Measurements from ENCODE around the gene MAPK6. TPM values are rescaled to one million over a fixed set of nuclear protein-coding genes. Genes with fewer than 3 reads are reported as not detected.
A peak's percentile ranks its signal among the peaks of the same experiment; 100 is the strongest.

Gene MAPK6
- total and polyA plus RNA-seq, 2 donors = 16.4 to 20.1 TPM

GRCh38 chr15:52068004-52068615 lies 49.1 kb downstream of the MAPK6 start:
- no peak overlapping the region for H3K27ac ChIP-seq (ENCODE audit: low read depth in 1 of 2, low read length in 1 of 2)
- peaks cover 8 to 10% of the 10 kb centered on the region in 2 donors for H3K36me3 ChIP-seq (ENCODE audit: control insufficient read depth in 2 of 2, insufficient read depth in 2 of 2, low read length in 1 of 2)
- no peaks in the 10 kb centered on the region for H3K27me3 ChIP-seq (ENCODE audit: control insufficient read depth in 2 of 2, insufficient read depth in 1 of 2, low read length in 1 of 2)
- 96% methylated on average over 2 of the region's 2 CpGs for WGBS
- H3K4me3 ChIP-seq (ENCODE audit: low read length in 2 of 2) = no peak overlapping the region
- no peaks in the 10 kb centered on the region for H3K9me3 ChIP-seq (ENCODE audit: control insufficient read depth in 2 of 2, insufficient read depth in 1 of 2, low read length in 1 of 2)
- no peak for DNase-seq (ENCODE audit: low read depth in 6 of 9, low spot score in 9 of 9)
- H3K4me1 ChIP-seq (ENCODE audit: control insufficient read depth in 2 of 2, insufficient read depth in 2 of 2, low read length in 2 of 2) = no peaks in the 10 kb centered on the region

- H3K4me1 ChIP-seq (ENCODE audit: control insufficient read depth in 2 of 2, insufficient read depth in 2 of 2, low read length in 2 of 2) = no peaks in the 10 kb centered on the region
- peaks cover 0 to 3% of the 10 kb centered on the region in 2 donors for H3K36me3 ChIP-seq (ENCODE audit: control insufficient read depth in 2 of 2, insufficient read depth in 2 of 2, low read length in 1 of 2)
- H3K9me3 ChIP-seq (ENCODE audit: control insufficient read depth in 2 of 2, insufficient read depth in 1 of 2, low read length in 1 of 2) = no peaks in the 10 kb centered on the region
- H3K4me3 ChIP-seq (ENCODE audit: low read length in 2 of 2) = no peak overlapping the region
- WGBS = 97% methylated on average over 5 of the region's 5 CpGs
- H3K27me3 ChIP-seq (ENCODE audit: control insufficient read depth in 2 of 2, insufficient read depth in 1 of 2, low read length in 1 of 2) = no peaks in the 10 kb centered on the region
- DNase-seq (ENCODE audit: low read depth in 6 of 9, low spot score in 9 of 9) = no peak
- no peak overlapping the region for H3K27ac ChIP-seq (ENCODE audit: low read depth in 1 of 2, low read length in 1 of 2)
Measured at GRCh38 chr15:52069559-52069958, 50.5 kb downstream of the MAPK6 start.

- WGBS = 95% methylated on average over 10 of the region's 10 CpGs
- H3K27ac ChIP-seq (ENCODE audit: low read depth in 1 of 2, low read length in 1 of 2) = no peak overlapping the region
- DNase-seq (ENCODE audit: low read depth in 6 of 9, low spot score in 9 of 9) = no peak
Measured at GRCh38 chr15:52071570-52071969, 52.6 kb downstream of the MAPK6 start.

GRCh38 chr15:52076889-52077781 lies 58.1 kb downstream of the MAPK6 start:
- peak overlapping the region in 1 of 2 donors; percentile 70 for H3K27ac ChIP-seq (ENCODE audit: low read depth in 1 of 2, low read length in 1 of 2)
- WGBS = 95% methylated on average over 11 of the region's 11 CpGs
- DNase-seq (ENCODE audit: low read depth in 6 of 9, low spot score in 9 of 9) = no peak

More at GRCh38 chr15:52071570-52071969, 52.6 kb downstream of the MAPK6 start:
- Histone ChIP-seq H3K36me3 (ENCODE audit: control insufficient read depth in 2 of 2, insufficient read depth in 2 of 2, low read length in 1 of 2) (no peaks in the 10 kb centered on the region), H3K4me3 (ENCODE audit: low read length in 2 of 2) (no peak overlapping the region), H3K27me3 (ENCODE audit: control insufficient read depth in 2 of 2, insufficient read depth in 1 of 2, low read length in 1 of 2) (no peaks in the 10 kb centered on the region), H3K9me3 (ENCODE audit: control insufficient read depth in 2 of 2, insufficient read depth in 1 of 2, low read length in 1 of 2) (no peaks in the 10 kb centered on the region), H3K4me1 (ENCODE audit: control insufficient read depth in 2 of 2, insufficient read depth in 2 of 2, low read length in 2 of 2) (no peaks in the 10 kb centered on the region)

GRCh38 chr15:52078197-52078875 lies 59.3 kb downstream of the MAPK6 start:
- Histone ChIP-seq H3K36me3 (ENCODE audit: control insufficient read depth in 2 of 2, insufficient read depth in 2 of 2, low read length in 1 of 2) (no peaks in the 10 kb centered on the region), H3K27ac (ENCODE audit: low read depth in 1 of 2, low read length in 1 of 2) (no peak overlapping the region), H3K4me3 (ENCODE audit: low read length in 2 of 2) (no peak overlapping the region), H3K4me1 (ENCODE audit: control insufficient read depth in 2 of 2, insufficient read depth in 2 of 2, low read length in 2 of 2) (peaks cover 0 to 8% of the 10 kb centered on the region in 2 donors), H3K9me3 (ENCODE audit: control insufficient read depth in 2 of 2, insufficient read depth in 1 of 2, low read length in 1 of 2) (no peaks in the 10 kb centered on the region), H3K27me3 (ENCODE audit: control insufficient read depth in 2 of 2, insufficient read depth in 1 of 2, low read length in 1 of 2) (no peaks in the 10 kb centered on the region)
- 90% methylated on average over 10 of the region's 10 CpGs for WGBS
- DNase-seq (ENCODE audit: low read depth in 6 of 9, low spot score in 9 of 9) = no peak

More at GRCh38 chr15:52076889-52077781, 58.1 kb downstream of the MAPK6 start:
- H3K4me3 ChIP-seq (ENCODE audit: low read length in 2 of 2) = no peak overlapping the region
- no peaks in the 10 kb centered on the region for H3K9me3 ChIP-seq (ENCODE audit: control insufficient read depth in 2 of 2, insufficient read depth in 1 of 2, low read length in 1 of 2)
- H3K4me1 ChIP-seq (ENCODE audit: control insufficient read depth in 2 of 2, insufficient read depth in 2 of 2, low read length in 2 of 2) = peaks cover 0 to 1% of the 10 kb centered on the region in 2 donors
- no peaks in the 10 kb centered on the region for H3K36me3 ChIP-seq (ENCODE audit: control insufficient read depth in 2 of 2, insufficient read depth in 2 of 2, low read length in 1 of 2)
- no peaks in the 10 kb centered on the region for H3K27me3 ChIP-seq (ENCODE audit: control insufficient read depth in 2 of 2, insufficient read depth in 1 of 2, low read length in 1 of 2)

GRCh38 chr15:52078876-52079700 lies 60.1 kb downstream of the MAPK6 start:
- Histone ChIP-seq H3K27me3 (ENCODE audit: control insufficient read depth in 2 of 2, insufficient read depth in 1 of 2, low read length in 1 of 2) (no peaks in the 10 kb centered on the region), H3K27ac (ENCODE audit: low read depth in 1 of 2, low read length in 1 of 2) (no peak overlapping the region), H3K36me3 (ENCODE audit: control insufficient read depth in 2 of 2, insufficient read depth in 2 of 2, low read length in 1 of 2) (no peaks in the 10 kb centered on the region), H3K4me3 (ENCODE audit: low read length in 2 of 2) (no peak overlapping the region), H3K9me3 (ENCODE audit: control insufficient read depth in 2 of 2, insufficient read depth in 1 of 2, low read length in 1 of 2) (no peaks in the 10 kb centered on the region), H3K4me1 (ENCODE audit: control insufficient read depth in 2 of 2, insufficient read depth in 2 of 2, low read length in 2 of 2) (peaks cover 0 to 8% of the 10 kb centered on the region in 2 donors)
- whole genome bisulfite sequencing = 51% methylated on average over 13 of the region's 13 CpGs
- peak; percentile 42 to 87 (median 71) for DNase-seq (ENCODE audit: low read depth in 6 of 9, low spot score in 9 of 9)

- WGBS = 92% methylated on average over 5 of the region's 5 CpGs
- no peaks in the 10 kb centered on the region for H3K27me3 ChIP-seq (ENCODE audit: control insufficient read depth in 2 of 2, insufficient read depth in 1 of 2, low read length in 1 of 2)
- H3K4me3 ChIP-seq (ENCODE audit: low read length in 2 of 2) = no peak overlapping the region
- H3K36me3 ChIP-seq (ENCODE audit: control insufficient read depth in 2 of 2, insufficient read depth in 2 of 2, low read length in 1 of 2) = no peaks in the 10 kb centered on the region
- no peaks in the 10 kb centered on the region for H3K9me3 ChIP-seq (ENCODE audit: control insufficient read depth in 2 of 2, insufficient read depth in 1 of 2, low read length in 1 of 2)
- H3K27ac ChIP-seq (ENCODE audit: low read depth in 1 of 2, low read length in 1 of 2) = no peak overlapping the region
- H3K4me1 ChIP-seq (ENCODE audit: control insufficient read depth in 2 of 2, insufficient read depth in 2 of 2, low read length in 2 of 2) = peaks cover 0 to 8% of the 10 kb centered on the region in 2 donors
- no peak for DNase-seq (ENCODE audit: low read depth in 6 of 9, low spot score in 9 of 9)
Measured at GRCh38 chr15:52080031-52080430, 61.0 kb downstream of the MAPK6 start.

- Histone ChIP-seq H3K27me3 (ENCODE audit: control insufficient read depth in 2 of 2, insufficient read depth in 1 of 2, low read length in 1 of 2) (no peaks in the 10 kb centered on the region), H3K9me3 (ENCODE audit: control insufficient read depth in 2 of 2, insufficient read depth in 1 of 2, low read length in 1 of 2) (no peaks in the 10 kb centered on the region)
- WGBS = 98% methylated on average over 9 of the region's 9 CpGs
Measured at GRCh38 chr15:52080706-52081392, 61.8 kb downstream of the MAPK6 start.

More at GRCh38 chr15:52080706-52081392, 61.8 kb downstream of the MAPK6 start:
- Histone ChIP-seq H3K4me3 (ENCODE audit: low read length in 2 of 2) (no peak overlapping the region), H3K27ac (ENCODE audit: low read depth in 1 of 2, low read length in 1 of 2) (no peak overlapping the region), H3K4me1 (ENCODE audit: control insufficient read depth in 2 of 2, insufficient read depth in 2 of 2, low read length in 2 of 2) (peaks cover 0 to 8% of the 10 kb centered on the region in 2 donors), H3K36me3 (ENCODE audit: control insufficient read depth in 2 of 2, insufficient read depth in 2 of 2, low read length in 1 of 2) (no peaks in the 10 kb centered on the region)
- DNase-seq (ENCODE audit: low read depth in 6 of 9, low spot score in 9 of 9) = no peak

Data from thymus (tissue), 11 donors.